Activated CD8-positive, alpha-beta T cell treated with anti-CD3 and anti-CD28 coated beads, Interleukin-2, amount 10 ng/mL, durations not matched to agents 7 days and 5 days (primary cell): ENCODE data around the gene HSPBP1. TPM values are rescaled to one million over a fixed set of nuclear protein-coding genes. Genes with fewer than 3 reads are reported as not detected.

Experiments
- ATAC-seq: fragments of 150-1000 bp; cut with Tn5 transposase; one replicate; pipeline ENCODE4 v1.10.0; 2021; ENCODE audit warnings: moderate library complexity
- CTCF ChIA-PET: fragments of 350-600 bp; sonication (Branson Sonifier 250); formaldehyde crosslinking; loops from one replicate; lab custom pipeline; 2021; ENCODE audit warnings: antibody characterized with exemption; lab: Charles Lee
- POLR2A ChIA-PET: fragments of 350-600 bp; sonication (Branson Sonifier 250); formaldehyde crosslinking; loops from one replicate; lab custom pipeline; 2021; ENCODE audit warnings: antibody characterized with exemption; lab: Charles Lee
- DNase-seq: peaks from one replicate; pipeline ENCODE4 v3.0.0-alpha.2; 2020
- H3K27ac Mint-ChIP-seq: one replicate; pipeline ENCODE4 v1.8.0; 2021; ENCODE audit warnings: mild to moderate bottlenecking, mixed read lengths
- H3K27me3 Mint-ChIP-seq: one replicate; pipeline ENCODE4 v1.8.0; 2021; ENCODE audit warnings: low read depth, mixed read lengths
- H3K36me3 Mint-ChIP-seq: one replicate; pipeline ENCODE4 v1.8.0; 2021; ENCODE audit warnings: low read depth, mixed read lengths
- H3K4me1 Mint-ChIP-seq: one replicate; pipeline ENCODE4 v1.8.0; 2021; ENCODE audit warnings: low read depth, mixed read lengths
- H3K4me3 Mint-ChIP-seq: one replicate; pipeline ENCODE4 v1.8.0; 2021; ENCODE audit warnings: mild to moderate bottlenecking, mixed read lengths
- H3K9me3 Mint-ChIP-seq: one replicate; pipeline ENCODE4 v1.8.0; 2022; ENCODE audit warnings: mixed read lengths; ENCODE audit not compliant: insufficient read depth
- total RNA-seq, 2 experiments: library from RNA; stranded (reverse); gene quantifications; one replicate each; pipeline ENCODE4 v1.2.3, GENCODE V29; 2021

HSPBP1 gene
- total RNA-seq, 2 experiments from 2014 or later = 31.1 to 32.7 TPM

GRCh38 chr19:55285229-55285890, 5.5 kb upstream of the HSPBP1 start:
- POLR2A ChIA-PET = no interaction called here
- Mint-ChIP-seq H3K27me3 (peaks cover 9% of the 10 kb centered on the region), H3K4me3 (no peak overlapping the region), H3K27ac (no peak overlapping the region), H3K4me1 (peaks cover 21% of the 10 kb centered on the region), H3K9me3 (no peaks in the 10 kb centered on the region), H3K36me3 (no peaks in the 10 kb centered on the region)
- DNase-seq (no peak), ATAC-seq (no peak)
- CTCF ChIA-PET = no interaction called here

DNA sequence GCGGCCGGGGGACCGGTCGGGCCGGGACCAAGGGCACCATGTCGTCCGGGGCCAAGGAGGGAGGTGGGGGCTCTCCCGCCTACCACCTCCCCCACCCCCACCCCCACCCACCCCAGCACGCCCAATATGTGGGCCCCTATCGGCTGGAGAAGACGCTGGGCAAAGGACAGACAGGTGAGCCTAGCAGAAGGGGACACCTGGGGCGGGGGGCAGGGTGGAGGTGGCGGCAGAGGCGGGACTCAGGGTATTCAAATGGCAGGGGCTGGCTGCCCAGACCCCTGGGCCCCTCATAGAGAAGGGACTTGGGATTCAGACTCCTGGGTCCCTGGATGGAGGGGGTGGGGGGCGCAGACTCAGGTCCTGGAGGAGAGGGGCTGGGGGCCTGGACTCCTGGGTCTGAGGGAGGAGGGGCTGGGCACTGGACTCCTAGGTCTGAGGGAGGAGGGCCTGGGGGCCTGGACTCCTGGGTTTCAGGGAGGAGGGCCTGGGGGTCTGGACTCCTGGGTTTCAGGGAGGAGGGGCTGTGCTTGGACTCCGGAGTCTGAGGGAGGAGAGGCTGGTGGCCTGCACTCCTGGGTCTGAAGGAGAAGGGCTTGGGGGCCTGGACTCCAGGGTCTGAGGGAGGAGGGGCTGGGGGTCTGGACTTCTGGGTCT, 4.6 kb upstream of the HSPBP1 start:
- Mint-ChIP-seq H3K27me3 (peaks cover 9% of the 10 kb centered on the region), H3K27ac (no peak overlapping the region), H3K36me3 (peaks cover 3% of the 10 kb centered on the region), H3K4me1 (peaks cover 29% of the 10 kb centered on the region), H3K4me3 (no peak overlapping the region), H3K9me3 (no peaks in the 10 kb centered on the region)
- POLR2A ChIA-PET = no interaction called here
- ATAC-seq = no peak
- no peak for DNase-seq
- CTCF ChIA-PET = interaction anchor here (4.8 kb wide), 1 partner anchor 18 kb away, joined by 34 read pairs; no protein-coding TSS in a partner anchor

- peaks cover 33% of the 10 kb centered on the region for H3K4me1 Mint-ChIP-seq
- no peaks in the 10 kb centered on the region for H3K9me3 Mint-ChIP-seq
- ChIA-PET POLR2A (interaction anchor here (1.2 kb wide), 2 partner anchors 14 to 25 kb away, joined by 3 to 5 read pairs; partner anchors contain the start of gene PPP6R1), CTCF (interaction anchor here (1.7 to 4.8 kb wide), 2 partner anchors 8 to 18 kb away, joined by 7 to 34 read pairs; no protein-coding TSS in a partner anchor)
- H3K27me3 Mint-ChIP-seq = peaks cover 9% of the 10 kb centered on the region
- no peak for ATAC-seq
- no peak within 1 kb of the TSS for H3K4me3 Mint-ChIP-seq
- peaks cover 3% of the 10 kb centered on the region for H3K36me3 Mint-ChIP-seq
- peak within 1 kb of the TSS; percentile 62 for H3K27ac Mint-ChIP-seq
- DNase-seq = peak; percentile 66
These were observed 3.9 kb upstream of the HSPBP1 start, which contains the start of gene BRSK1 for GRCh38 chr19:55283548-55284377. BRSK1 (plus strand) TSS chr19:55283997; CDS start chr19:55284443, 446 bp downstream.

GRCh38 chr19:55279340-55279739, 570 bp downstream of the HSPBP1 start:
- DNase-seq (no peak), ATAC-seq (no peak)
- Mint-ChIP-seq H3K9me3 (no peaks in the 10 kb centered on the region), H3K4me3 (peak overlapping the region; percentile 100), H3K27me3 (peaks cover 9% of the 10 kb centered on the region), H3K27ac (peak overlapping the region; percentile 99), H3K36me3 (peaks cover 12% of the 10 kb centered on the region), H3K4me1 (peaks cover 46% of the 10 kb centered on the region)
- ChIA-PET CTCF (interaction anchor here (1.1 to 4.8 kb wide), 4 partner anchors 13 to 23 kb away, joined by 5 to 34 read pairs (median 14); no protein-coding TSS in a partner anchor), POLR2A (interaction anchor here (0.8 to 3.6 kb wide), 8 partner anchors 13 to 105 kb away, joined by 3 to 35 read pairs (median 4); partner anchors contain the start of genes KMT5C and PPP6R1)

- no peak for ATAC-seq
- Mint-ChIP-seq H3K9me3 (no peaks in the 10 kb centered on the region), H3K36me3 (peaks cover 12% of the 10 kb centered on the region), H3K4me1 (peaks cover 45% of the 10 kb centered on the region), H3K27me3 (peaks cover 7% of the 10 kb centered on the region), H3K4me3 (peak overlapping the region; percentile 100), H3K27ac (peak overlapping the region; percentile 99)
- POLR2A ChIA-PET = interaction anchor here (0.8 to 3.6 kb wide), 5 partner anchors 18 to 106 kb away, joined by 3 to 35 read pairs (median 4); partner anchors contain the start of genes KMT5C and PPP6R1
- DNase-seq = no peak
- CTCF ChIA-PET = interaction anchor here (0.9 to 1.3 kb wide), 2 partner anchors 10 to 61 kb away, joined by 3 to 4 read pairs; partner anchors contain the start of gene KMT5C
These were observed 1.3 kb downstream of the HSPBP1 start for GRCh38 chr19:55278391-55279135.

- no peaks in the 10 kb centered on the region for H3K9me3 Mint-ChIP-seq
- H3K4me3 Mint-ChIP-seq = peak overlapping the region; percentile 22
- DNase-seq (no peak), ATAC-seq (no peak)
- peak overlapping the region; percentile 84 for H3K27ac Mint-ChIP-seq
- peaks cover 12% of the 10 kb centered on the region for H3K36me3 Mint-ChIP-seq
- ChIA-PET CTCF (interaction anchor here (0.8 to 1.3 kb wide), 3 partner anchors 9 to 62 kb away, joined by 3 to 4 read pairs (median 3); partner anchors contain the start of gene KMT5C), POLR2A (interaction anchor here (1.5 to 3.6 kb wide), 2 partner anchors 17 to 62 kb away, joined by 4 to 35 read pairs; partner anchors contain the start of genes KMT5C and PPP6R1)
- H3K27me3 Mint-ChIP-seq = peaks cover 2% of the 10 kb centered on the region
- H3K4me1 Mint-ChIP-seq = peaks cover 41% of the 10 kb centered on the region
These were observed 2.4 kb downstream of the HSPBP1 start for GRCh38 chr19:55277494-55277893.

DNA sequence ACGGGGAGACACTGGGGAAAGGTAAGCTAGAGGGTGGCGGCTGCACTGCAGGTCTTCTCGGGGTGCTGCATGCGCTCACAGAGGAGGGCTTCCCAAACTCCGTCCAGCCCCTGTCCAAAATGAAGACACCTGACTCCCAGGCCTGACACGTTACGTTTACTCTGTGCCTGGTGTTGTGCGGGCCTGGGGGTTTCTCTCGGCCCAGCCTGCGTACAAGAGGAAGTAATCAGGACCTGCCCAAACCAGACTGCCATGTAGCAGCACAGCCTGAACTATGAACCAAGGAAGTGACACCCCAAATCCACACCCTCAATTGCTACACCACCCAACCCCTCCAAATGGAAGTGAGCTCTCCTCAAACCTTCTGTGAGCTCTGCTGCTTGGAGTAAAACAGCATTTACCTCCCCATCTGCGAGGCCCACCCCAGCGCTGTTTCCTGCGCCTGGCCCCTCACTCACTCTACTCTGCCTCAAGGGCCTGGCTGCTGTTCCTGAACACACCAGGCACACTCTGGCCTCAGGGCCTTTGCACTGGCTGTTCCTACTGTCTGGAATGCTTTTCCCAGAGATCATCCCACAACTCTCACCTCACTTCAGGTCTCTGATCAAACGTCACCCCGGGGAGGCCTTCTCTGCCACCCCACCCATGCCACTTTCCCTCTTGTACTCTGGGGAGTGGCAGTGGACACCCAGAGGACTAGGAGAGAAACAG, 3.0 kb downstream of the HSPBP1 start:
- Mint-ChIP-seq H3K27ac (peak overlapping the region; percentile 84), H3K36me3 (peaks cover 17% of the 10 kb centered on the region), H3K4me3 (peak overlapping the region; percentile 32), H3K9me3 (no peaks in the 10 kb centered on the region), H3K27me3 (no peaks in the 10 kb centered on the region), H3K4me1 (peaks cover 41% of the 10 kb centered on the region)
- POLR2A ChIA-PET = interaction anchor here (1.5 to 3.6 kb wide), 2 partner anchors 17 to 63 kb away, joined by 4 to 35 read pairs; partner anchors contain the start of genes KMT5C and PPP6R1
- ATAC-seq = no peak
- no peak for DNase-seq
- CTCF ChIA-PET = interaction anchor here (1.3 to 1.6 kb wide), 2 partner anchors 18 to 62 kb away, joined by 4 read pairs; partner anchors contain the start of genes KMT5C and PPP6R1

- H3K4me3 Mint-ChIP-seq = no peak overlapping the region
- peak overlapping the region; percentile 84 for H3K27ac Mint-ChIP-seq
- H3K27me3 Mint-ChIP-seq = no peaks in the 10 kb centered on the region
- DNase-seq = peak; percentile 32
- ChIA-PET CTCF (interaction anchor here (0.9 to 1.6 kb wide), 2 partner anchors 13 to 17 kb away, joined by 3 to 4 read pairs; partner anchors contain the start of gene PPP6R1), POLR2A (interaction anchor here (0.6 kb wide), 1 partner anchor 63 kb away, joined by 3 read pairs; the partner anchor contains the start of gene KMT5C)
- H3K4me1 Mint-ChIP-seq = peaks cover 37% of the 10 kb centered on the region
- H3K36me3 Mint-ChIP-seq = peaks cover 17% of the 10 kb centered on the region
- ATAC-seq = no peak
- no peaks in the 10 kb centered on the region for H3K9me3 Mint-ChIP-seq
These were observed 3.8 kb downstream of the HSPBP1 start for GRCh38 chr19:55275851-55276719.

- H3K36me3 Mint-ChIP-seq = peaks cover 14% of the 10 kb centered on the region
- POLR2A ChIA-PET = interaction anchor here (0.5 kb wide), 1 partner anchor 281 kb away, joined by 3 read pairs; no protein-coding TSS in a partner anchor
- ATAC-seq (no peak), DNase-seq (no peak)
- CTCF ChIA-PET = no interaction called here
- no peaks in the 10 kb centered on the region for H3K27me3 Mint-ChIP-seq
- peaks cover 21% of the 10 kb centered on the region for H3K4me1 Mint-ChIP-seq
- no peak overlapping the region for H3K27ac Mint-ChIP-seq
- H3K9me3 Mint-ChIP-seq = no peaks in the 10 kb centered on the region
- no peak overlapping the region for H3K4me3 Mint-ChIP-seq
These were observed 5.8 kb downstream of the HSPBP1 start for GRCh38 chr19:55273978-55274707.
